K562 (cell line): ENCODE data around the gene ZFAND3. TPM values are rescaled to one million over a fixed set of nuclear protein-coding genes. Genes with fewer than 3 reads are reported as not detected.

ENCODE experiments used
- CAMTA2 ChIP-seq: fragments of 250-450 bp; sonication (Bioruptor Pico); conservative IDR thresholded peaks from 2 replicates; pipeline ENCODE4 v1.5.1; 2022
- DLX4 ChIP-seq: fragments of 250-450 bp; sonication (Bioruptor Pico); IDR thresholded peaks from 2 replicates; pipeline ENCODE4 v1.6.1; 2021; ENCODE audit warnings: mild to moderate bottlenecking
- EHMT2 ChIP-seq: fragments of 450-650 bp; IDR thresholded peaks from 2 replicates; pipeline ENCODE4 v1.6.1; 2018; ENCODE audit warnings: antibody characterized with exemption
- ETV6 ChIP-seq, 3 experiments: fragments of 150-350 bp in 1 of 3; sonication (generic) in 1 of 3; formaldehyde crosslinking in 1 of 3; IDR thresholded peaks; 2 replicates each; pipeline versions ENCODE4 v1.6.1 to v1.8.0; 2014 to 2022; ENCODE audit warnings: borderline replicate concordance in 2 of 3, low read depth in 2 of 3, antibody characterized with exemption in 1 of 3, low read length in 1 of 3, mild to moderate bottlenecking in 1 of 3, missing genetic modification reagents in 1 of 3
- GATA2 ChIP-seq: sonication (generic); formaldehyde crosslinking; IDR thresholded peaks from 2 replicates; pipeline ENCODE4 v1.4.0; 2020; ENCODE audit warnings: mild to moderate bottlenecking, missing genetic modification reagents
- MAFG ChIP-seq: fragments of 450-650 bp; conservative IDR thresholded peaks from 2 replicates; pipeline ENCODE4 v1.6.1; 2016; ENCODE audit warnings: missing genetic modification characterization, missing compliant biosample characterization
- MCM7 ChIP-seq, 2 experiments: fragments of 450-650 bp; IDR thresholded peaks; 2 replicates each; pipeline ENCODE4 v1.6.1; 2016 to 2018
- NCOR1 ChIP-seq: fragments of 450-650 bp; IDR thresholded peaks from 2 replicates; pipeline ENCODE4 v1.6.1; 2016; ENCODE audit warnings: mild to moderate bottlenecking, moderate library complexity
- NUFIP1 ChIP-seq: fragments of 450-650 bp; IDR thresholded peaks from 2 replicates; pipeline ENCODE4 v1.6.1; 2018; ENCODE audit not compliant: partially characterized antibody
- TEAD2 ChIP-seq: fragments of 450-650 bp; IDR thresholded peaks from 2 replicates; pipeline ENCODE4 v1.6.1; 2016; ENCODE audit warnings: missing genetic modification characterization, control low read depth, missing compliant biosample characterization
- ZBTB2 ChIP-seq: fragments of 450-650 bp; IDR thresholded peaks from 2 replicates; pipeline ENCODE4 v1.6.1; 2016; ENCODE audit warnings: antibody characterized with exemption
- ZC3H4 ChIP-seq: sonication (generic); formaldehyde crosslinking; IDR thresholded peaks from 2 replicates; pipeline ENCODE4 v1.9.0; 2021; ENCODE audit warnings: missing genetic modification reagents, borderline replicate concordance
- ZNF174 ChIP-seq: fragments of 250-450 bp; sonication (Bioruptor Pico); IDR thresholded peaks from 2 replicates; pipeline ENCODE4 v1.4.0; 2020; ENCODE audit warnings: mild to moderate bottlenecking
- ZNF224 ChIP-seq: sonication (generic); formaldehyde crosslinking; IDR thresholded peaks from 2 replicates; pipeline ENCODE4 v1.8.0; 2022; ENCODE audit warnings: mild to moderate bottlenecking, missing genetic modification reagents
- ZNF561 ChIP-seq: fragments of 450-650 bp; formaldehyde crosslinking; conservative IDR thresholded peaks from 2 replicates; pipeline ENCODE4 v1.4.0; 2020; ENCODE audit warnings: mild to moderate bottlenecking, moderate library complexity
- ZNF584 ChIP-seq: fragments of 200-800 bp; sonication (Bioruptor generic); IDR thresholded peaks from 2 replicates; pipeline ENCODE4 v1.6.1; 2016; ENCODE audit warnings: low read depth, mild to moderate bottlenecking, missing genetic modification characterization, missing compliant biosample characterization
- polyA plus RNA-seq, 8 experiments: library from polyadenylated mRNA; depleted of rRNA in 4 of 8; stranded (reverse) in 5 of 8; unstranded in 3 of 8; fragments of >200 nt; fragmentation: Nextera tagmentation in 2 of 8; fragmentation: Illumina TruSeq in 1 of 8; extraction: Ambion mirVana in 2 of 8; extraction: Trizol in 1 of 8; gene quantifications; 2 replicates each; pipeline versions ENCODE4 v1.2.1 to v1.2.3, GENCODE V29; 2011 to 2014; ENCODE audit warnings: inconsistent platforms in 1 of 8, missing spikeins in 1 of 8
- total RNA-seq, 7 experiments: library from RNA; depleted of rRNA in 6 of 7; stranded (reverse); fragments of >200 nt in 6 of 7; fragmentation: Illumina TruSeq in 2 of 7; extraction: Trizol in 2 of 7; gene quantifications; 2 replicates each; pipeline versions ENCODE4 v1.2.1 to v1.2.3, GENCODE V29; 2011 to 2021; ENCODE audit warnings: low replicate concordance in 1 of 7
- TF ChIP-seq, protein P1 (sequence below), 2 experiments: fragments of 450-650 bp; IDR thresholded peaks; 2 replicates each; pipeline ENCODE4 v1.6.1; 2018; ENCODE audit warnings: mild to moderate bottlenecking in 2 of 2, low read depth in 1 of 2; ENCODE audit not compliant: partially characterized antibody in 2 of 2
- TF ChIP-seq, protein P2 (sequence below): fragments of 250-450 bp; sonication (Bioruptor Pico); IDR thresholded peaks from 2 replicates; pipeline ENCODE4 v1.8.0; 2022; ENCODE audit warnings: inconsistent platforms, mild to moderate bottlenecking, moderate library complexity, borderline replicate concordance

Gene ZFAND3
- total and polyA plus RNA-seq, 9 of the 15 experiments (the other 6 are each of a cell fraction or from before 2014, with no cell fraction given) = 0.81 to 26.6 (median 11.8) TPM

- TF ChIP-seq, protein P1, sequence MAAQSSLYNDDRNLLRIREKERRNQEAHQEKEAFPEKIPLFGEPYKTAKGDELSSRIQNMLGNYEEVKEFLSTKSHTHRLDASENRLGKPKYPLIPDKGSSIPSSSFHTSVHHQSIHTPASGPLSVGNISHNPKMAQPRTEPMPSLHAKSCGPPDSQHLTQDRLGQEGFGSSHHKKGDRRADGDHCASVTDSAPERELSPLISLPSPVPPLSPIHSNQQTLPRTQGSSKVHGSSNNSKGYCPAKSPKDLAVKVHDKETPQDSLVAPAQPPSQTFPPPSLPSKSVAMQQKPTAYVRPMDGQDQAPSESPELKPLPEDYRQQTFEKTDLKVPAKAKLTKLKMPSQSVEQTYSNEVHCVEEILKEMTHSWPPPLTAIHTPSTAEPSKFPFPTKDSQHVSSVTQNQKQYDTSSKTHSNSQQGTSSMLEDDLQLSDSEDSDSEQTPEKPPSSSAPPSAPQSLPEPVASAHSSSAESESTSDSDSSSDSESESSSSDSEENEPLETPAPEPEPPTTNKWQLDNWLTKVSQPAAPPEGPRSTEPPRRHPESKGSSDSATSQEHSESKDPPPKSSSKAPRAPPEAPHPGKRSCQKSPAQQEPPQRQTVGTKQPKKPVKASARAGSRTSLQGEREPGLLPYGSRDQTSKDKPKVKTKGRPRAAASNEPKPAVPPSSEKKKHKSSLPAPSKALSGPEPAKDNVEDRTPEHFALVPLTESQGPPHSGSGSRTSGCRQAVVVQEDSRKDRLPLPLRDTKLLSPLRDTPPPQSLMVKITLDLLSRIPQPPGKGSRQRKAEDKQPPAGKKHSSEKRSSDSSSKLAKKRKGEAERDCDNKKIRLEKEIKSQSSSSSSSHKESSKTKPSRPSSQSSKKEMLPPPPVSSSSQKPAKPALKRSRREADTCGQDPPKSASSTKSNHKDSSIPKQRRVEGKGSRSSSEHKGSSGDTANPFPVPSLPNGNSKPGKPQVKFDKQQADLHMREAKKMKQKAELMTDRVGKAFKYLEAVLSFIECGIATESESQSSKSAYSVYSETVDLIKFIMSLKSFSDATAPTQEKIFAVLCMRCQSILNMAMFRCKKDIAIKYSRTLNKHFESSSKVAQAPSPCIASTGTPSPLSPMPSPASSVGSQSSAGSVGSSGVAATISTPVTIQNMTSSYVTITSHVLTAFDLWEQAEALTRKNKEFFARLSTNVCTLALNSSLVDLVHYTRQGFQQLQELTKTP (IDR thresholded peaks at IDR 0.05; ENCODE audit: low read depth in 1 of 2, partially characterized antibody in 2 of 2) = peak in 1 of 2 experiments; percentile 3
- 0 out of 2 replicates have a peak, but pooled peaks have one; percentile 75 for TF ChIP-seq CAMTA2
- no peak for TF ChIP-seq DLX4
- TF ChIP-seq MCM7 (IDR thresholded peaks at IDR 0.05) = no peak
- peak; percentile 25 for TF ChIP-seq NCOR1
- no peak for TF ChIP-seq ZNF174
- TF ChIP-seq ZBTB2 = no peak; the same call in 1 of the 2 replicates
- TF ChIP-seq, protein P2, sequence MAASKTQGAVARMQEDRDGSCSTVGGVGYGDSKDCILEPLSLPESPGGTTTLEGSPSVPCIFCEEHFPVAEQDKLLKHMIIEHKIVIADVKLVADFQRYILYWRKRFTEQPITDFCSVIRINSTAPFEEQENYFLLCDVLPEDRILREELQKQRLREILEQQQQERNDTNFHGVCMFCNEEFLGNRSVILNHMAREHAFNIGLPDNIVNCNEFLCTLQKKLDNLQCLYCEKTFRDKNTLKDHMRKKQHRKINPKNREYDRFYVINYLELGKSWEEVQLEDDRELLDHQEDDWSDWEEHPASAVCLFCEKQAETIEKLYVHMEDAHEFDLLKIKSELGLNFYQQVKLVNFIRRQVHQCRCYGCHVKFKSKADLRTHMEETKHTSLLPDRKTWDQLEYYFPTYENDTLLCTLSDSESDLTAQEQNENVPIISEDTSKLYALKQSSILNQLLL (CRISPR knock-in tag) = no peak
- no peak for TF ChIP-seq ZC3H4 (CRISPR knock-in tag)
- no peak for TF ChIP-seq ZNF224 (CRISPR knock-in tag)
- TF ChIP-seq ZNF584 = no peak
- peak; percentile 92 for TF ChIP-seq NUFIP1
- no peak for TF ChIP-seq EHMT2
- no peak for TF ChIP-seq ETV6 (IDR thresholded peaks at IDR 0.05; ENCODE audit: borderline replicate concordance in 1 of 2, low read depth in 2 of 2, low read length in 1 of 2)
- TF ChIP-seq ETV6 (CRISPR knock-in tag; IDR thresholded peaks at IDR 0.05; ENCODE audit: borderline replicate concordance) = no peak
- TF ChIP-seq GATA2 (CRISPR knock-in tag) = no peak
- no peak for TF ChIP-seq ZNF561 (CRISPR knock-in tag)
- no peak for TF ChIP-seq MAFG (tag)
- no peak for TF ChIP-seq TEAD2 (tag)
These were observed at the start of gene ZFAND3 (continued) for GRCh38 chr6:37819177-37819801.
